ENCODE data around the gene TAF6.

TAF6 gene

GRCh38 chr7:100167912-100168323 lies 48.8 kb upstream of the TAF6 start (continued):
- TF ChIP-seq KLF8 (tag by site-specific recombination; IDR thresholded peaks at IDR 0.05) (peak; percentile 85), ZNF585B (tag by site-specific recombination; IDR thresholded peaks at IDR 0.05) (no peak), ZNF404 (tag by site-specific recombination; IDR thresholded peaks at IDR 0.05) (no peak), ZNF112 (tag by site-specific recombination; IDR thresholded peaks at IDR 0.05) (no peak), ZNF548 (tag by site-specific recombination; IDR thresholded peaks at IDR 0.05) (no peak), YY1 (tag by site-specific recombination; IDR thresholded peaks at IDR 0.05) (no peak), PRDM1 (tag by site-specific recombination; IDR thresholded peaks at IDR 0.05) (peak; percentile 84), HOXD13 (CRISPR knock-in tag; IDR thresholded peaks at IDR 0.05; ENCODE audit: borderline replicate concordance) (no peak), ZNF24 (tag by site-specific recombination; IDR thresholded peaks at IDR 0.05) (no peak), ZNF571 (tag by site-specific recombination; IDR thresholded peaks at IDR 0.05) (no peak), ZNF138 (tag by site-specific recombination; IDR thresholded peaks at IDR 0.05; ENCODE audit: borderline replicate concordance) (no peak), ZBTB48 (tag by site-specific recombination; IDR thresholded peaks at IDR 0.05) (peak; percentile 94), SCRT1 (tag by site-specific recombination; IDR thresholded peaks at IDR 0.05; ENCODE audit: borderline replicate concordance) (no peak), ZNF416 (tag by site-specific recombination; IDR thresholded peaks at IDR 0.05) (no peak), ZNF776 (tag by site-specific recombination; IDR thresholded peaks at IDR 0.05; ENCODE audit: borderline replicate concordance) (no peak), FEZF1 (tag by site-specific recombination; IDR thresholded peaks at IDR 0.05) (no peak), ZNF239 (tag by site-specific recombination; IDR thresholded peaks at IDR 0.05) (no peak), ZNF660 (tag by site-specific recombination; IDR thresholded peaks at IDR 0.05) (no peak), ZNF785 (tag by site-specific recombination; IDR thresholded peaks at IDR 0.05) (no peak), ZNF426 (tag by site-specific recombination; IDR thresholded peaks at IDR 0.05) (no peak), GLIS1 (tag by site-specific recombination; IDR thresholded peaks at IDR 0.05) (peak; percentile 54), HOXA7 (CRISPR knock-in tag; IDR thresholded peaks at IDR 0.05; ENCODE audit: borderline replicate concordance) (no peak), ZBTB10 (tag by site-specific recombination; IDR thresholded peaks at IDR 0.05) (peak; percentile 37; the same call in 1 of the 2 replicates), PRDM6 (tag by site-specific recombination; IDR thresholded peaks at IDR 0.05) (no peak), ZNF302 (tag by site-specific recombination; IDR thresholded peaks at IDR 0.05; ENCODE audit: low read depth) (no peak), KLF9 (tag by site-specific recombination; IDR thresholded peaks at IDR 0.05; ENCODE audit: low read depth) (peak; percentile 50), ZNF610 (tag by site-specific recombination; IDR thresholded peaks at IDR 0.05; ENCODE audit: borderline replicate concordance) (no peak), RBAK (tag by site-specific recombination; IDR thresholded peaks at IDR 0.05) (no peak), ZBTB1 (tag by site-specific recombination; IDR thresholded peaks at IDR 0.05) (no peak)

Measured in HEK293 (cell line).